ENCODE results near the gene BFSP2. TPM values are rescaled to one million over a fixed set of nuclear protein-coding genes. Genes with fewer than 3 reads are reported as not detected.

BFSP2 gene
- total and polyA plus RNA-seq, 2 of the 4 experiments (the other 2 are of a cell fraction), result not detected

Other genes with a start within 250 kb of the BFSP2 start
- gene CDV3, start 173.6 kb downstream of the BFSP2 start, total RNA-seq (2012; rRNA removed), result 120 and 189 TPM in 2 replicates
- gene CDV3, start 173.6 kb downstream of the BFSP2 start, polyA plus RNA-seq (2012; rRNA removed), result 78.1 and 93.6 TPM in 2 replicates